Activated CD8-positive, alpha-beta memory T cell treated with anti-CD3 and anti-CD28 coated beads, Interleukin-2, amount 50 U/mL, for 24 hours (primary cell): ENCODE data around the gene OR1C1.
"Not testable (repeated sequence)": the region's sequence is repeated elsewhere in the genome, so short reads cannot be mapped to it uniquely, and the experiment has no call there.

Source experiments
- DNase-seq: peaks from one replicate; pipeline ENCODE4 v3.0.0-alpha.2; 2020; ENCODE audit errors: extremely low read depth

OR1C1 gene, protein sequence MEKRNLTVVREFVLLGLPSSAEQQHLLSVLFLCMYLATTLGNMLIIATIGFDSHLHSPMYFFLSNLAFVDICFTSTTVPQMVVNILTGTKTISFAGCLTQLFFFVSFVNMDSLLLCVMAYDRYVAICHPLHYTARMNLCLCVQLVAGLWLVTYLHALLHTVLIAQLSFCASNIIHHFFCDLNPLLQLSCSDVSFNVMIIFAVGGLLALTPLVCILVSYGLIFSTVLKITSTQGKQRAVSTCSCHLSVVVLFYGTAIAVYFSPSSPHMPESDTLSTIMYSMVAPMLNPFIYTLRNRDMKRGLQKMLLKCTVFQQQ

DNA sequence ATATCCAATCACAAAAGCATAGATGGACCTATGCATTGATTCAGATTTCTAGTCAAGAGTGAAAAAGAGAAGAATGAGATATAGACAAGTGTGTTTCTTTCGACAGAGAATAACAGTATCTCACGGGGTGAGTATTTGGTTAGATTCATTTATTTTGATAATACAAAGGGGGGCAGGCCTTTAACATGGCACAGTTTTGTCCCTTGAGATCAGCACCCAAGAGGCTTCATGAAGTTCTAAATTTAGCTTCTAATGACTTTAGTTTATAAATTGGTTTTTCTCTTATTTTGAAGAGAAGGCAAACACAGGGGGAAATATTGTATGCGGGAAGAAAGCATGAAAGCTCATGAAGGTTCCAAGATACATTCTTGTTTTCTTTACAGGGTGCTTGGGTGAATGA, at the start of gene OR1C1:
TSS of gene OR1C1 (minus strand) at position 101 of the 400 bp plus-strand sequence. CDS start 2,150 bp downstream, outside the sequence.
- no peak for DNase-seq

DNA sequence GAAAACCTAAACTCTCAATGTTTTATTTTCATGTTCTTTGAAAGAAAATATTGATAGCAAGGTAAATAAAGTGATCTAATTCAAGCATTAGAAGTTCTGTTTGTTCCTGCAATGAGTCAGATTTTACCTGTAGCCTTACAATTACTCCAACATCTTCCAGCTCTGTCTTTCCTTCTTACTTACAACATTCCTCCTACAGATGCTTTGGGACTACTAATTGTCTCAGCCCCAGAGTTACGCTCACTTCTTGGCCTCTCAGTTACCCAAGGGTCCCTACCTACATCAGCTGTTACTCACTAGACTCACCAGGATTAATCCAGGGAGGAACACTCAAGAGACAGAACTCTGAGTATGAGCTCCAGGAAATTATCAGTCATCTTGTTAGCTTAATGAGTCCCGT, 37.2 kb upstream of the OR1C1 start:
- DNase-seq = no peak

DNA sequence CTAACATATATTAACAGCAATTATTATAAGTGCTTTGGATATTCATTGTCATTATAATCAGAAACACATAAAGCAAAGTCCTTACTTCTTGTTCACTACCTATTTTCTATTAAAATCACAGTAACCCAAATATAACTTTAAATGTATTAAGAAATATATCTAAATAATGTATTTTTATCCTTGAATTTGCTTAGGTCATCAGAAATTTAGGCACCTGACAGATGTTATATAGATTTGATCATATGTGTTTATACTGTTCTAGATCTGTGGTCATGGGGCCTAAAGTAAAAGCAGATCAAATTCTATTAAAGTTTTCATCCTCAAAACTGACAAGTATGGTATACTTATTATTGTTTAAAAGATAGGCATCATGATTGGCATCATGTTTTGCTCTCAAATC, 9.2 kb upstream of the OR1C1 start:
- no peak for DNase-seq

DNA sequence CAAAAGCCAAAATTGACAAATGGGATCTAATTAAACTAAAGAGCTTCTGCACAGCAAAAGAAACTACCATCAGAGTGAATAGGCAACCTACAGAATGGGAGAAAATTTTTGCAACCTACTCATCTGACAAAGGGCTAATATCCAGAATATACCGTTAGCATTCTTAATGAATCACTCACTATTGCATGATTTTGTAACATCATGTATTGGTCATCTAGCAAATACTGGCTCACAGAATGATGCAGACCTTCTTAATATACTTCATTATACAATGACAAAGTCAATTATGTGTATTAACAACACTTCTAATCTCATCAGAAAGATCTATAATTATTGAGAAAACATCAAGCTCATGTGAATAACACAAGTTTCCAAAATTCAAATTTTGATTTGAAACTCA, 6.0 kb downstream of the OR1C1 start:
- DNase-seq = not testable (repeated sequence)

DNA sequence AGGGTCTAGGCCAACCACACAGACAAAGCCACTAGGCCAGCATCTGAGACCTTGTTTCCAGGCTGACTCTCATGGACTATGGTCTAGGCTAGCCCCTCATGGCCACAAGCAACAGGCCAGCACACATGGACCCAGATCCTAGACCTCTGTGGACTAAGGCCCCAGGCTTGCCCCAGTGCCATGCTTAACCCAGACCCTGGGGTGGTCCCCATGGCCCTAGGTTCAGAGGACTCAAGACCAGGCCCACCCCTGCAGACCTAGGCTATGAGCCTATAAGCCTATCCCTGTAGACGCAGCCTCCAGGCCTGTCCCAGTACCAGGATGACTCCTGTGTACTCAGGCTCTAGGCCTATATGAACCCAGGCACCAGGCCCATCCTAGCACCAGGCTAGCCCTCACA, 10.5 kb downstream of the OR1C1 start:
- DNase-seq = no peak

DNA sequence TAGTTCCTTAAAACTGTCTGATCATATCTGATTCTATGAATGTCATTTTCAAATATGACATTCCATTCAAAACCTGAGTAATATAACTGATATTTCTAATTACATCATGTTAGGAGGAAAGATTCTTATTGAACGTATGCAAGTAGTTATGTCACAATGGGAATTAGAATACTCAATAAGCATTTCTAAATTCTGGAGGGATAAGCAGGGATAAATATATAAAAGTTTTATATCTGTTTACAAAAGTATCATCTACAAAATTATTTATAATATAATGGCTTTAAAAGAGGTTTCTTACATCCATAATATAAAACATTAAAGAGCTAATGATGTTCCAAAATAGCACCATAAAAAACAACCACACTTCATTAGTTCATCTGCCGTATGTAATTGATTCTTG, 12.3 kb downstream of the OR1C1 start, which contains the start of gene OR14A2:
TSS of gene OR14A2 (minus strand) at position 101 of the 400 bp plus-strand sequence.
- DNase-seq = no peak

DNA sequence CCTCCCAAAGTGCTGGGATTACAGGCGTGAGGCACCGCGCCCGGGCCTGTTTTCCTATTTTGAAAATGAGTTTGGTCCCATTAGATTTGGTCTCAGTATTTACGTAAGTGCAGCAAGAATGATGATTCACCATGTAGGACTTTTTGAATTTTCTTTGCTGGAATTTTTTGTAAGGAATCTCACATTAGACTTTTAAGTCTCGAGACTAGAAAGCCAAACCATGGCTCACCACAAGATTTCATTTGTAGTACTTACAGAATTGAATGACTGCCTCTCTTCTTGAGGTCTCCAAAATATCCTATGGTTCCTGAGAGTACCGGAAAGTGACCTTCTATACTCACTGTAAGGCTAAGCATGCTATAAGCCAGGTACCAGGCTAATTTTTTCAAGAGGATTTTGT, 12.7 kb downstream of the OR1C1 start:
- DNase-seq = no peak

DNA sequence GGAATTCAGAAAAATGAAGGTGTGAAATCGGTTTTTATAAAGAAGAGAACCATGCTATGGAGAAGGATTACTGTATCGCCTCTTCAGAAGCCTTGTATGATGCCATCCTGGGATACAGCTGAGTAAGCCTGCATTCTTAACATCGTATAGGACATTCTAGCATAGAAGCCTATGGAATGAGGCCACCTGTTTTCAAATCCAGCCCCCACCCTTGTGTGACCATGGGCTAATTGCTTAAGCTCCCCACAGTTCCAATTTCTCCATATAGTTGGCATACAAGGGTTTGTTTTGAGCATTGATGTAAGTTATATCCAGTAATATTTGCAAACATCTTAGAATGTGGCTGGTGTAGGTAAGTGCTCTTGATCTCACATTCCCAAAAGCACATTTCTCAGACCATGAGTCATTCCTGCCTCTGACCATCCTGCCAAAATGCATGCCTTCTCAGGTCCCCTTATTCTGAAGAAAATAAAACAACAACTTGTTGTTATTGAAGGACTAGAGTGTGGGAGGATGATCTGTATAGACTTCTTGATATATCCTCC, 13.9 kb downstream of the OR1C1 start:
- DNase-seq = no peak

DNA sequence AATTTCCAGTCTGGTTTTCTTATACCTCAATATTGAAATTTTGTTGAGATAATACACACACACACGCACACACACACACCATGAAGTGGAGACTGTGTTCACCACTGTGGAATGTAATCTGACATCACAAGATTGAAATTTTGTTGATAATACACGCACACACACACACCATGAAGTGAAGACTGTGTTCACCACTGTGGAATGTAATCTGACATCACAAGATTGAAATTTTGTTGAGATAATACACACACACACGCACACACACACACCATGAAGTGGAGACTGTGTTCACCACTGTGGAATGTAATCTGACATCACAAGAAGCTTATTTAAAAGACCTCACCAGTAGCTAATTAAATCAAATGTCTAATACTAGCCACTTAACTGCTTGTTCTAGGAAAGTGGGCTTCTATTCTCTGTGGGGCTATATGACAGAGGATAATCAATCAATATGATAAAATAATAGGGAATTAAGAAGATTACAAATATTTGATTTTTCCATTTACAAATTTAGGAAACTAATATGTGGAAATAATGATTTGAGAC, 18.1 kb downstream of the OR1C1 start:
- not testable (repeated sequence) for DNase-seq

DNA sequence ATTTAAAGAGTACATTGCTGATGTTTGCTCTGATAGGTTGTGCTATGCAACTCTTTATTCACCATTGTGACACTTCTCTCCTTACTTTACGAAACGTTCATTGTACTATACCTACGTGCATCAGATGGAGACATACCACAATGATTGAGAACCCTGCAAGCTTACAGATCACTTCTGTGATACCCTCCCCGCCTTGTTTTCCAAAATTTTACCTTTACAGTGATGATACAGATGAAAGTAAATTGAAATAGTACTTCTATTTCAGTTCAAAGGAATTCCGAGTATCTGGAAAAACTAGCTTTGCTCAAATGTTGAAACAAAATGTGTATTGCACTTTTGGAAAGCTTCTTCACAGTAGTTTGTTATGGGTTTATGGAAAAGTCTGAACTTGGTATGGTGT, 18.6 kb downstream of the OR1C1 start:
- DNase-seq = no peak

DNA sequence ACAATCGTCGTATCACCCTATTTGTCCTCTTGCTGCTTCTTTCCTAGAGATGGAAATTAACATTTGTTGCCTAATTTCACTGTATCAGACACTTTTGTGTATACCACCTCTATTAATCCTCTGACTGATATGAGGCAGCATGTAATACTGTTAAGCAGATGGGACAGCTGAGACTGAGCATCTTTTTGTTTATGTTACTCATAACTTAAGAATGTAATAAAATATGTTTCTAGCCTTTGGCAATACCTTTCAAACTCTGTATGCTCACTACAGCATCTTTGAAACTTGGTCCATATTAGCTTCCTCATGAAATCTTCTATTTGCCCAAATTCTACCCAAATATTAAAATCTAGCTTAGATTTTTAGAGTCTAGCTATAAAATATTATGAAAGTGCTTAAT, 19.6 kb downstream of the OR1C1 start:
- no peak for DNase-seq

DNA sequence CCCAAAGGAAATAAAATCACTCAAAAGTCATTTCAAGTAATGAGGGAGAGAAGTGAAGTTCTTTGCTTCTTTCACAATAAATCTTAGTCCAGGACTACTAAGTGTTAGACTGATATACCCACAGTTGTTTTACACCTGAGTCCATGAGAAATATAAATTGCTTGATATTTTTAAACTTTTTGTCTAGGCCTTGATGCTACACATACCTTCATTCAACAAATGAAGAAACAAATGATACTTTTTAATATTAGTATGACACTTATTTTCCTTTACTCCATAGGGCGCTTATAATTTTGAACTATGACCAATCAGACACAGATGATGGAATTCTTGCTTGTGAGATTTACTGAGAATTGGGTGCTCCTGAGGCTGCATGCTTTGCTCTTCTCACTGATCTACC, 22.0 kb downstream of the OR1C1 start, which contains the start of gene OR14K1:
TSS of gene OR14K1 (plus strand) at position 301 of the 400 bp plus-strand sequence. CDS start at position 301, 0 bp downstream.
- no peak for DNase-seq

DNA sequence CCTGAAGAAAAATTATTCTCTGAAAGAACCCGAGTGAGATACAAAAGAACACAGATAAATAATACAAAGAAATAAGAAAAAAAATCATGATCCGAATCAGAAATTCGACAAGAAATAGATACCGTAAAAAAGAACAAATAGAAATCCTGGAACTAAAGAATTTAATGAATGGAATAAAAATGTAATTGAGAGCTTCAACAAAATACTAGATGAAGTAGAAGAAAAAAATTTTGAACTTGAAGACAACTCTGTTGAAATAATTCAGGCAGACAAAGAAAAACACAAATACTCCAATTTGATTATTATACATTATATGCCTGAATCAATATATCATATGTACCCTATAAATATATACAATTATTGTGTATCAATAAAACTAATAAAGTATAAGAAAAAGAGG, 39.1 kb downstream of the OR1C1 start:
- no peak for DNase-seq

DNA sequence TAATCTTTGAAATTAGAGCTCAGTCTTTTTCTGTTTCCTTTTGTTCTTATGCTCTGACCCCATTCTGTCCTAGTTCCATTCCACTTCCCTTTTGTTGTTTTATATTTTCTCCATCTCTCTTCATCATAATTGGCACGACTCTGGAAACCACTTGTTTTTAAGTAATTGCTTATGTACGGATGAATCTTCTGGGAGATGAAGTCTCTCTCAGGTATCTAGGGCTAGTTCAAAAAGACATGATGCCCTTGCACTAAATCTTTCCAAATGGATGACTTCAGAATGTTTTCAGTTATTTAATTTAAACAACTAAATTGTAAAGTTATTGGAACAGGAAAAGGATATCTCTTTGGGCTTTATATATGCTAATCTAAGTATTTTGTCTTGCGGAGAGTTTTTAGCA, 43.8 kb downstream of the OR1C1 start, which contains the start of gene OR6F1:
TSS of gene OR6F1 (minus strand) at position 101 of the 400 bp plus-strand sequence. CDS start 3,891 bp downstream, outside the sequence.
- DNase-seq = no peak

DNA sequence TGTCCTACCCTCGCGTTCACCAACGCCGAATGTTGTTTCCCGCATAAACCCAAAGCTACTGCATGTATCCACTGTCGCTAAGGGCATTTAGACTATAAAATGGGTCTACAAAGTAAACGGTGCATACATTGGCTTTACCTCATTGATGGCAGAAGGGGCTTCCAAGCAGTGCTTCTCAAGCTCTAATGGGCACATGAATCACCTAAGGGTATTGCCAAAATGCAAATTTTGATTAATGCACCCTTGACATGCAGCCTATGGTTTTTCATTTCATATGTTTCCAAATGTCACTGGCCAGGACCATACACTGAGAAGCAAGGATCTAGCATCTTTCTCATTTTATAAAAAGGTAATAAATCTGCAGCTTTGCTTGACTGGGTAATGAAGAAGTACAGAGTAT, 46.6 kb downstream of the OR1C1 start:
- DNase-seq = no peak

DNA sequence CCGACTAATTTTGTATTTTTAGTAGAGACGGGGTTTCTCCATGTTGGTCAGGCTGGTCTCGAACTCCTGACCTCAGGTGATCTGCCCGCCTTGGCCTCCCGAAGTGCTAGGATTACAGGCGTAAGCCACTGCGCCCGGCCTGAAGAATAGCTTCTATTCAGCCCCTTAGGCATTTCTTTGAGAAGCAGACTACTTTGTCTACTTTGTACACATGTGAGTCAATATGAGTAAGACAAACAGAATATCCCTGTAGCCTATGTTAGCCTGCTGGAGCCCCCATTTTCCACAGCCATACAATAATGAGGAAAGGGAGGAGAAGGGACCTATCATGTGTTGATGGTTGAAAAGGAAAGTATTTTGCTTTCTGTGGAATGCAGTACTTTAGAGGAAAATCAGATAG, 49.7 kb downstream of the OR1C1 start:
- DNase-seq = not testable (repeated sequence)
